WTC11 (cell line): ENCODE data around the gene PRSS27. TPM values are rescaled to one million over a fixed set of nuclear protein-coding genes. Genes with fewer than 3 reads are reported as not detected.

ENCODE experiments used
- ATAC-seq: fragments of 200-7000 bp; cut with Tn5 transposase; 2 replicates; pipeline ENCODE4 v1.10.0; 2021; ENCODE audit warnings: mild to moderate bottlenecking, moderate library complexity
- CTCF ChIA-PET: fragments of 300-600 bp; sonication (Branson Sonifier 250); formaldehyde crosslinking; loops from one replicate; lab custom pipeline; 2021; ENCODE audit warnings: antibody characterized with exemption; lab: Charles Lee
- POLR2A ChIA-PET: fragments of 350-600 bp; sonication (Branson Sonifier 250); formaldehyde crosslinking; loops from one replicate; lab custom pipeline; 2021; ENCODE audit warnings: antibody characterized with exemption; lab: Charles Lee
- DNase-seq: peaks from one replicate; pipeline ENCODE4 v3.0.0; 2021; ENCODE audit warnings: low spot score
- H3K27ac Mint-ChIP-seq: 2 replicates; pipeline ENCODE4 v1.8.0; 2021; ENCODE audit warnings: mixed read lengths
- H3K27me3 Mint-ChIP-seq: 2 replicates; pipeline ENCODE4 v1.8.0; 2021; ENCODE audit warnings: low read depth, mild to moderate bottlenecking, moderate library complexity, mixed read lengths
- H3K36me3 Mint-ChIP-seq: 2 replicates; pipeline ENCODE4 v1.8.0; 2021; ENCODE audit warnings: mixed read lengths
- H3K4me1 Mint-ChIP-seq: 2 replicates; pipeline ENCODE4 v1.8.0; 2022; ENCODE audit warnings: mixed read lengths
- H3K4me3 Mint-ChIP-seq: 2 replicates; pipeline ENCODE4 v1.8.0; 2021; ENCODE audit warnings: mild to moderate bottlenecking, moderate library complexity, mixed read lengths
- H3K9me3 Mint-ChIP-seq: 2 replicates; pipeline ENCODE4 v1.8.0; 2021; ENCODE audit warnings: mixed read lengths
- AR ChIP-seq: fragments of 250-450 bp; sonication (Bioruptor Pico); IDR thresholded peaks from 2 replicates; pipeline ENCODE4 v1.9.0; 2021; ENCODE audit warnings: mild to moderate bottlenecking
- CREB1 ChIP-seq: sonication (generic); formaldehyde crosslinking; IDR thresholded peaks from 2 replicates; pipeline ENCODE4 v1.8.0; 2023; ENCODE audit warnings: mild to moderate bottlenecking, missing genetic modification reagents
- E2F1 ChIP-seq: sonication (generic); formaldehyde crosslinking; IDR thresholded peaks from 2 replicates; pipeline ENCODE4 v1.8.0; 2022; ENCODE audit warnings: mild to moderate bottlenecking, missing genetic modification reagents
- JAZF1 ChIP-seq: fragments of 250-450 bp; sonication (Bioruptor Pico); IDR thresholded peaks from 2 replicates; pipeline ENCODE4 v1.9.0; 2021; ENCODE audit warnings: moderate library complexity, mild to moderate bottlenecking, inconsistent platforms
- MYBL2 ChIP-seq: sonication (generic); formaldehyde crosslinking; IDR thresholded peaks from 2 replicates; pipeline ENCODE4 v1.8.1; 2023; ENCODE audit warnings: mild to moderate bottlenecking, moderate library complexity, missing genetic modification reagents
- NR1H2 ChIP-seq: sonication (generic); formaldehyde crosslinking; IDR thresholded peaks from 2 replicates; pipeline ENCODE4 v1.9.0; 2021; ENCODE audit warnings: mild to moderate bottlenecking, moderate library complexity, missing genetic modification reagents
- PRRX2 ChIP-seq: fragments of 250-450 bp; sonication (Bioruptor Pico); IDR thresholded peaks from 2 replicates; pipeline ENCODE4 v1.8.0; 2021; ENCODE audit warnings: mild to moderate bottlenecking
- RORB ChIP-seq: fragments of 250-450 bp; sonication (Bioruptor Pico); IDR thresholded peaks from 2 replicates; pipeline ENCODE4 v1.9.0; 2021; ENCODE audit warnings: mild to moderate bottlenecking
- USF2 ChIP-seq: sonication (generic); formaldehyde crosslinking; IDR thresholded peaks from 2 replicates; pipeline ENCODE4 v1.8.1; 2023; ENCODE audit warnings: mild to moderate bottlenecking, missing genetic modification reagents, moderate library complexity
- ZNF317 ChIP-seq: sonication (generic); formaldehyde crosslinking; IDR thresholded peaks from 2 replicates; pipeline ENCODE4 v1.8.1; 2023; ENCODE audit warnings: low read depth, mild to moderate bottlenecking, moderate library complexity, missing genetic modification reagents, borderline replicate concordance
- ZNF425 ChIP-seq: fragments of 250-450 bp; sonication (Bioruptor Pico); conservative IDR thresholded peaks from 2 replicates; pipeline ENCODE4 v1.9.0; 2021; ENCODE audit warnings: mild to moderate bottlenecking
- ZNF671 ChIP-seq: fragments of 250-450 bp; sonication (Bioruptor Pico); IDR thresholded peaks from 2 replicates; pipeline ENCODE4 v1.8.0; 2021; ENCODE audit warnings: mild to moderate bottlenecking
- total RNA-seq: library from RNA; stranded (reverse); gene quantifications from 3 replicates; pipeline ENCODE4 v1.2.3, GENCODE V29; 2021
- TF ChIP-seq, protein P1 (sequence below): sonication (generic); formaldehyde crosslinking; IDR thresholded peaks from 2 replicates; pipeline ENCODE4 v1.8.1; 2023; ENCODE audit warnings: mild to moderate bottlenecking, missing genetic modification reagents, moderate library complexity
- TF ChIP-seq, protein P2 (sequence below): sonication (generic); formaldehyde crosslinking; IDR thresholded peaks from 2 replicates; pipeline ENCODE4 v1.8.0; 2023; ENCODE audit warnings: missing genetic modification reagents
- TF ChIP-seq, protein P3 (sequence below): sonication (generic); formaldehyde crosslinking; conservative IDR thresholded peaks from 2 replicates; pipeline ENCODE4 v1.8.1; 2022; ENCODE audit warnings: mild to moderate bottlenecking, missing genetic modification reagents
- TF ChIP-seq, protein P4 (sequence below): fragments of 250-450 bp; sonication (Bioruptor Pico); IDR thresholded peaks from 2 replicates; pipeline ENCODE4 v1.9.0; 2021; ENCODE audit warnings: mild to moderate bottlenecking, borderline replicate concordance

The PRSS27 gene
- total RNA-seq, 1 experiment from 2014 or later: 5.1 TPM

GRCh38 chr16:2765462-2766404 lies 45.7 kb upstream of the PRSS27 start (continued):
- no peak for TF ChIP-seq ZNF671 (CRISPR knock-in tag)

DNA sequence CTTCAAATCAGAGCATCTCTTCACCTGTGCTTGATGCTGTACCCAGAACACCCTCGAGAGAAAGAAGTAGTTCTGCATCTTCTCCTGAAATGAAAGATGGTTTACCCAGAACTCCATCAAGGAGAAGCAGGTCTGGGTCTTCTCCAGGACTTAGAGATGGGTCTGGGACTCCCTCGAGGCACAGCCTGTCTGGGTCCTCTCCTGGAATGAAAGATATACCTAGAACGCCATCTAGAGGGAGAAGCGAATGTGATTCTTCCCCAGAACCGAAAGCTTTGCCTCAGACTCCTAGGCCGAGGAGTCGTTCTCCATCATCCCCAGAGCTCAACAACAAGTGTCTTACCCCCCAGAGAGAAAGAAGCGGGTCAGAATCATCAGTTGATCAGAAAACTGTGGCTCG lies 44.7 kb upstream of the PRSS27 start:
- TF ChIP-seq PRRX2 (CRISPR knock-in tag) (no peak), USF2 (CRISPR knock-in tag) (no peak)
- TF ChIP-seq, protein P1, sequence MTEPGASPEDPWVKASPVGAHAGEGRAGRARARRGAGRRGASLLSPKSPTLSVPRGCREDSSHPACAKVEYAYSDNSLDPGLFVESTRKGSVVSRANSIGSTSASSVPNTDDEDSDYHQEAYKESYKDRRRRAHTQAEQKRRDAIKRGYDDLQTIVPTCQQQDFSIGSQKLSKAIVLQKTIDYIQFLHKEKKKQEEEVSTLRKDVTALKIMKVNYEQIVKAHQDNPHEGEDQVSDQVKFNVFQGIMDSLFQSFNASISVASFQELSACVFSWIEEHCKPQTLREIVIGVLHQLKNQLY (CRISPR knock-in tag): no peak
- peaks cover 100% of the 10 kb centered on the region for H3K36me3 Mint-ChIP-seq
- ChIA-PET POLR2A (no interaction called here), CTCF (no interaction called here)
- no peak overlapping the region for H3K27ac Mint-ChIP-seq
- H3K4me3 Mint-ChIP-seq: no peak overlapping the region
- DNase-seq (no peak), ATAC-seq (no peak)
- H3K27me3 Mint-ChIP-seq: no peaks in the 10 kb centered on the region
- peaks cover 4% of the 10 kb centered on the region for H3K4me1 Mint-ChIP-seq
- H3K9me3 Mint-ChIP-seq: peaks cover 66% of the 10 kb centered on the region

GRCh38 chr16:2763173-2763572 lies 43.1 kb upstream of the PRSS27 start:
- H3K4me1 Mint-ChIP-seq: no peaks in the 10 kb centered on the region
- H3K36me3 Mint-ChIP-seq: peaks cover 100% of the 10 kb centered on the region
- DNase-seq (no peak), ATAC-seq (no peak)
- TF ChIP-seq NR1H2: no peak
- no peak for TF ChIP-seq RORB (CRISPR knock-in tag)
- no peak for TF ChIP-seq ZNF425 (CRISPR knock-in tag)
- TF ChIP-seq CREB1: no peak
- no peak for TF ChIP-seq JAZF1 (CRISPR knock-in tag)
- TF ChIP-seq AR (CRISPR knock-in tag): no peak
- no peak for TF ChIP-seq E2F1 (CRISPR knock-in tag)
- TF ChIP-seq, protein P2, sequence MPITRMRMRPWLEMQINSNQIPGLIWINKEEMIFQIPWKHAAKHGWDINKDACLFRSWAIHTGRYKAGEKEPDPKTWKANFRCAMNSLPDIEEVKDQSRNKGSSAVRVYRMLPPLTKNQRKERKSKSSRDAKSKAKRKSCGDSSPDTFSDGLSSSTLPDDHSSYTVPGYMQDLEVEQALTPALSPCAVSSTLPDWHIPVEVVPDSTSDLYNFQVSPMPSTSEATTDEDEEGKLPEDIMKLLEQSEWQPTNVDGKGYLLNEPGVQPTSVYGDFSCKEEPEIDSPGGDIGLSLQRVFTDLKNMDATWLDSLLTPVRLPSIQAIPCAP (CRISPR knock-in tag): no peak
- no peak for TF ChIP-seq PRRX2 (CRISPR knock-in tag)
- TF ChIP-seq, protein P3, sequence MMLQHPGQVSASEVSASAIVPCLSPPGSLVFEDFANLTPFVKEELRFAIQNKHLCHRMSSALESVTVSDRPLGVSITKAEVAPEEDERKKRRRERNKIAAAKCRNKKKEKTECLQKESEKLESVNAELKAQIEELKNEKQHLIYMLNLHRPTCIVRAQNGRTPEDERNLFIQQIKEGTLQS (CRISPR knock-in tag): no peak
- TF ChIP-seq, protein P4, sequence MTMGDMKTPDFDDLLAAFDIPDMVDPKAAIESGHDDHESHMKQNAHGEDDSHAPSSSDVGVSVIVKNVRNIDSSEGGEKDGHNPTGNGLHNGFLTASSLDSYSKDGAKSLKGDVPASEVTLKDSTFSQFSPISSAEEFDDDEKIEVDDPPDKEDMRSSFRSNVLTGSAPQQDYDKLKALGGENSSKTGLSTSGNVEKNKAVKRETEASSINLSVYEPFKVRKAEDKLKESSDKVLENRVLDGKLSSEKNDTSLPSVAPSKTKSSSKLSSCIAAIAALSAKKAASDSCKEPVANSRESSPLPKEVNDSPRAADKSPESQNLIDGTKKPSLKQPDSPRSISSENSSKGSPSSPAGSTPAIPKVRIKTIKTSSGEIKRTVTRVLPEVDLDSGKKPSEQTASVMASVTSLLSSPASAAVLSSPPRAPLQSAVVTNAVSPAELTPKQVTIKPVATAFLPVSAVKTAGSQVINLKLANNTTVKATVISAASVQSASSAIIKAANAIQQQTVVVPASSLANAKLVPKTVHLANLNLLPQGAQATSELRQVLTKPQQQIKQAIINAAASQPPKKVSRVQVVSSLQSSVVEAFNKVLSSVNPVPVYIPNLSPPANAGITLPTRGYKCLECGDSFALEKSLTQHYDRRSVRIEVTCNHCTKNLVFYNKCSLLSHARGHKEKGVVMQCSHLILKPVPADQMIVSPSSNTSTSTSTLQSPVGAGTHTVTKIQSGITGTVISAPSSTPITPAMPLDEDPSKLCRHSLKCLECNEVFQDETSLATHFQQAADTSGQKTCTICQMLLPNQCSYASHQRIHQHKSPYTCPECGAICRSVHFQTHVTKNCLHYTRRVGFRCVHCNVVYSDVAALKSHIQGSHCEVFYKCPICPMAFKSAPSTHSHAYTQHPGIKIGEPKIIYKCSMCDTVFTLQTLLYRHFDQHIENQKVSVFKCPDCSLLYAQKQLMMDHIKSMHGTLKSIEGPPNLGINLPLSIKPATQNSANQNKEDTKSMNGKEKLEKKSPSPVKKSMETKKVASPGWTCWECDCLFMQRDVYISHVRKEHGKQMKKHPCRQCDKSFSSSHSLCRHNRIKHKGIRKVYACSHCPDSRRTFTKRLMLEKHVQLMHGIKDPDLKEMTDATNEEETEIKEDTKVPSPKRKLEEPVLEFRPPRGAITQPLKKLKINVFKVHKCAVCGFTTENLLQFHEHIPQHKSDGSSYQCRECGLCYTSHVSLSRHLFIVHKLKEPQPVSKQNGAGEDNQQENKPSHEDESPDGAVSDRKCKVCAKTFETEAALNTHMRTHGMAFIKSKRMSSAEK (CRISPR knock-in tag): no peak
- no peak for TF ChIP-seq USF2 (CRISPR knock-in tag)
- no peak for TF ChIP-seq ZNF317 (CRISPR knock-in tag)
- no peak for TF ChIP-seq MYBL2 (CRISPR knock-in tag)
- POLR2A ChIA-PET: no interaction called here
- H3K9me3 Mint-ChIP-seq: peaks cover 75% of the 10 kb centered on the region
- CTCF ChIA-PET: no interaction called here
- no peak overlapping the region for H3K4me3 Mint-ChIP-seq
- H3K27ac Mint-ChIP-seq: no peak overlapping the region
- no peaks in the 10 kb centered on the region for H3K27me3 Mint-ChIP-seq
